CD1c-positive myeloid dendritic cell (primary cell): ENCODE measurements around the gene APOL5.
A peak's percentile ranks its signal among the peaks of the same experiment; 100 is the strongest.
"Not testable (repeated sequence)": the region's sequence is repeated elsewhere in the genome, so short reads cannot be mapped to it uniquely, and the experiment has no call there.

ENCODE experiments used
- DNase-seq: peaks from one replicate; pipeline ENCODE4 v3.0.0-alpha.2; 2016; ENCODE audit errors: extremely low spot score

Gene APOL5, protein sequence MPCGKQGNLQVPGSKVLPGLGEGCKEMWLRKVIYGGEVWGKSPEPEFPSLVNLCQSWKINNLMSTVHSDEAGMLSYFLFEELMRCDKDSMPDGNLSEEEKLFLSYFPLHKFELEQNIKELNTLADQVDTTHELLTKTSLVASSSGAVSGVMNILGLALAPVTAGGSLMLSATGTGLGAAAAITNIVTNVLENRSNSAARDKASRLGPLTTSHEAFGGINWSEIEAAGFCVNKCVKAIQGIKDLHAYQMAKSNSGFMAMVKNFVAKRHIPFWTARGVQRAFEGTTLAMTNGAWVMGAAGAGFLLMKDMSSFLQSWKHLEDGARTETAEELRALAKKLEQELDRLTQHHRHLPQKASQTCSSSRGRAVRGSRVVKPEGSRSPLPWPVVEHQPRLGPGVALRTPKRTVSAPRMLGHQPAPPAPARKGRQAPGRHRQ

GRCh38 chr22:35717572-35717971, at the start of gene APOL5:
TSS of gene APOL5 (plus strand) at chr22:35717872. CDS start at chr22:35717872, 0 bp downstream.
- no peak for DNase-seq

- no peak for DNase-seq
These were observed 43.3 kb upstream of the APOL5 start for GRCh38 chr22:35674335-35674734.

DNA sequence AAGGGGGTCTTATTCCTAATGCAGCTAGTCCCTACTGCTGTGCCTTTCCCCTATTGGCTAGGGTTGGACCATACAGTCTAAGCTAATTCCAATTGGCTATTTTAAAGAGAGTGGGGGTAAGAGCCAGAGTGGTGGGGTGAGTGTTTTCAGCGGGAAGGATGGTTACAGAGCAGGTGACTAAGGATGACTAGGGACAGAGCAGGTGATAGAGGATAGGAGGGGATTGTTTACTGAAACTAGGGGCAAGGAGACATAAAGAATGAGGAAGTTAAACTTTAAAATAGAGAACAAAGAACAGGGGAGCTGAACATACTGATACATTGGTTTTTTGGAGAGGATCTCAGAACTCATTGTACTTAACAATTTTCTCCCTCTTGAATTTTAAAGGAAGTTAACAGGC, 41.6 kb upstream of the APOL5 start:
- peak; percentile 8 for DNase-seq

DNA sequence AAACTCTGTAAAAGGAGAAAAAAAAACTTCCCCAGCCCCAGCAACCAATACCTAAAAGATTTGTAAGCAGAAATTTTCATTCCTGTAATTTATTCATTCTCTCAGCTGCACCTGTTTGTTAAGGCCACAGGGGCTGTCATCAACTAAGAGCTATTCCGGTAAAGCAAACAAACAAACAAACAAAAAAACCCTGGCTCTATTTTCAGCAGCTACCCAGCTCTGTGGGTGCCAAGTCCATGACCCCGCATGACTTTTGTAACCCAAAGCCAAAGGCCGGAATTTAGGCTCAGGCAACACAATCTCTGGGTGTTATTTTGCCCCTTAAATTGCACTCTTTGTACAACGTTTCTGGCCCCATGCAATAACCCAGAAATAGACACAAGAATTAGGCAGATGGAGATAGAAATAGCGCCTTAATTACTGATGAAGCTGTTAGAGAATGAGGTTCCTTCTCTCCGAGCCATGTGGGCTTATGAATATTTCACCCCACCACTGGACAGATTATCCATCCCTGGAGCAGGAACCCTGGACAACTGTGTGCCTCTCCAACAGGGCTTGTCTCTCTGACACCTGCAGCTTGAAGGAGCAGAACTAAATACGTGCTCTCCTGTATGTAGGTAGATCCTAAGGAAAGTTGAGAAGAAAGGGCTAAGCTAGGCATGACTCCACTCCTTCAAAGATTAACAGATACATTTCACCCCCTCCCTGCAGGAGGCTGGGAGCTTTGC, 40.0 kb upstream of the APOL5 start:
- DNase-seq, result no peak

- DNase-seq, result peak; percentile 37
These were observed 38.8 kb upstream of the APOL5 start for GRCh38 chr22:35678836-35679235.

- peak; percentile 63 for DNase-seq
These were observed 38.2 kb upstream of the APOL5 start for GRCh38 chr22:35679492-35679891.

DNA sequence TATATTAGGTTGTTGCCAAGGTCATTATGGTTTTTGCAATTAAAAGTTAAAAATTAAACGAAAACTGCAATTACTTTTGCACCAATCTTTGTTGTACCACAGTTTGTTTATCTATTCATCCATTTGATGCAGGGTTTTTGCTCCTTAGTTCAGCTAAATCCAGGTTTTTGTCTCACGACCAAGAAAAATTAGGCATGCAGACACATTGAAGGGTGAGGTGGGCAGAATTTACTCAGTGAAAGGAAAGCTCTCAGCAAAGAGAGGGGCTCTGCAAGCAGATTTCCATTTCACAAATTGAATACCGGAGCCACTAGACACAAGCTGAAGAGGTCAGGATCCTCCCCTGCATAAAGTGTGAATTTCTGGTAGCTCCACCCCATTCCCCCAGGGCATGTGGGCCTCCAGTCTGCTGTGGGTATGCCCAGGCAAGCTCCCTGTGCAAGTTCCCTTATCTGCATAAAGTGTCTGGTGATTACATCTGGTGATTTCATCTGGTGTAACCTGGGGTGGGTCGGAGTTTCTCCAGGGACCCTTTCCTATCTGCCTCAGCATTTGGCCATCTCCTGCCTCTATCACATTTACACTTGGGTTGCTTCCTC, 36.1 kb upstream of the APOL5 start:
- no peak for DNase-seq

- DNase-seq, result no peak
These were observed 34.1 kb upstream of the APOL5 start for GRCh38 chr22:35683560-35683959.

- DNase-seq, result no peak
These were observed 33.4 kb upstream of the APOL5 start for GRCh38 chr22:35684270-35684700.

DNA sequence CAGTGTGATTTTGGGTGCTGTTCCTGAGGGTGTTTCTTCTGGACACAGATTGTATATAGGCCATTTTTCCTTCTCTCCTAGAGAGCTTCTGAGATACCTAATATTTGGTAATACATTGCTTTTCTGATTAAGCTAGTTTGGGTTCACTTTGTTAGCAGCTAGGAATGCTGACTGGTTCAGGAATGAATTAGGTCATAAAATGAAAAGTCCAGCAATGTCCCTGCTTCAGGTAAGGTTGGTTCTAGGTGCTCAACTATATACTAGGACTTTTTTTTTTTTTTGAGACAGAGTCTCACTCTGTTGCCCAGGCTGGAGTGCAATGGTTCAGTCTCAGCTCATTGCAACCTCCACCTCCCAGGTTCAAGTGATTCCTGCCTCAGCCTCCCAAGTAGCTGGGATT, 32.9 kb upstream of the APOL5 start:
- no peak for DNase-seq

DNA sequence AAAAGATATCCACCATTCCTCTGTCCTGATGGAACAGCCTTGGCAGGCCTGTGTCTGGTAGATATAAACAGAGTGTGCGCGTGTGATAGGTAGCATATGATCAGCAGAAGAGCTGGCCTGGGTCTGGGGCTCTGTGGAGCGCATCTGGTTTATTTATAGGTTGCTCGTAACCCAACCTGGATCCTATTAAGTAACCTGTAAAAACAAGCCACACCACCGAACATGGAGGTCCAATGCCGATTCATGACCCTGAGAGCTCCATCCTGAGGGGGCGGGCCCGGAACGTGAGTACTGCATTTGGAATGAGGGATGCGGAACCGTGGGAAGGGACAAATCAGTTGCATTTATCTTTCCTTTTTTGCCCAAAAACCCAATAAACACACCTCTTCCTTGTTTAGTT, 31.9 kb upstream of the APOL5 start:
- DNase-seq, result no peak

GRCh38 chr22:35686298-35686697, 31.4 kb upstream of the APOL5 start:
- DNase-seq, result no peak

GRCh38 chr22:35687461-35687860, 30.2 kb upstream of the APOL5 start:
- no peak for DNase-seq

DNA sequence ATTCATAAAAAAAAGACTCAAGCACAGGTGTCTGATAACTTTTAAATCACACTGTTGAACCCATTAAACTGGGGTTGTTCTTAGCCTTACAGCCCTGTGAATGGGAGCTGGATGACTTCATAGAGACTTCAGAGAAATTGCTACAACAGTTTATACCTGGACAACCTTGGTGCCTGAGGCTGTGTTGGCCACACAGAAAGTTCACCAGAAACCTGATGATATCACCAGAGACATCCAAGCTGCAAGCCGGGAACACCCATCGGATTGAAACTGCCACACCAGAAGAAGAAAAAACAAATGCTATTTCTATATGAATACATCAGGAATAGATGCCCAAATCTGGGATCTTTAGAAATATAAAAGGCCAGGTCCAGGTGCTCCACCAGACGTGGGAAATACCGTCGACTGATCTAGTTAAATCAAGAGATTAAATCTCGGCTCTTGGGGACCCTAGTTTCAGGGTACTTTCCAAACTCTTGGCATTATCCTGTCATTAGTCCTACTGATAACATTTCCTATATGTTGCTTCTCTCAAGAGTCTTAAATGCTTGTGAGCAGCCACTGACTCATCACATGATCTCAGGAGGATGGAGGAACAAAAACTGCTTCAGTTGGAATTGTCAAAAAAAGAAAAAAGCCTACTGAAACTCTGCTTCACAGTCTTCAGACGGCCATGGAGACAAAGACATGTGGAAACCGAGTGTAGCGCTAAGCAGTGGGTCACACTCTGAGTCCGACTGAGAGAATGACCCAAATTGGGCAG, 28.6 kb upstream of the APOL5 start:
- no peak for DNase-seq

- DNase-seq, result no peak
These were observed 27.7 kb upstream of the APOL5 start for GRCh38 chr22:35690001-35690400.

DNA sequence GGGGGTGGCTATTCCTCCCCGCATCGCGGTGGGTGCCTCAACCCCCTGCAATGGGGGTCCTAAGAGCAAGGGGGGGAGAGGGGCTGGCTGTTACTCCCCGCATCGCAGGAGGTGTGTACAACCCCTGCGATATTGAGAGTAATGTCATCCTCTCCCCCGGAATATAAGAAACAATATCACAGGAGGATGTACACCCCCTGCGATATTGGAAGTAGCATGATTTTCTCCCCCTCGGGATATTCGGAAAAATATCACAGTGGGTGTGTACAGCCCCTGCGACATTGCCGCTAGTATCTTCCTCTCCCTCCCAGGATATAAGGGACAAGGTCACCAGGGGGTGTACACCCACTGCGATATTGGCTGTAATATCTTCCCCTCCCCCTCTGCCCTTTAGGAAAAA, 22.5 kb upstream of the APOL5 start:
- no peak for DNase-seq

- DNase-seq, result no peak
These were observed 20.5 kb upstream of the APOL5 start for GRCh38 chr22:35697142-35697541.

GRCh38 chr22:35699852-35700251, 17.8 kb upstream of the APOL5 start:
- not testable (repeated sequence) for DNase-seq

GRCh38 chr22:35703861-35704584, 13.6 kb upstream of the APOL5 start:
- DNase-seq, result no peak

- DNase-seq, result no peak
These were observed 12.5 kb upstream of the APOL5 start for GRCh38 chr22:35705141-35705540.

DNA sequence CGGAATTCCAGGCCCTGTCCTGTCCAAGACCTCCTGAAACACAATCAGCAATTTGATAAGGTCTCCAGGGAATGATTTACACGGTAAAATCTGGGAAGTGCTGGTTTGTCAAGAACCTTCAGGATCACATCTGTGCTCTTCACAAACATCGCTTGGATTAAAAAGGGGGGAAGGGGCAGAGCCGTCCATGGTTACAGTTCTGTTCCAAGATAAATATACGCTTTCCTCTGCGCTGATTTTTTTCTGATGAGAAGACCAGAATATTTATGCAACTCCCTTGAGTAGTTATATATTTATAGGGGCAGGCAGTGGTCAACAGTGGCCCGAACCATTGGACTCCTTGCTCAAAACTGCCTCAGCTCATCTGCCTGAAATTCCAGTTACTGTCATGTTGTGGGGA, 9.2 kb upstream of the APOL5 start:
- DNase-seq, result no peak
